HG03060 (cell line): ENCODE measurements around the gene ACER2.

ENCODE experiments used
- ATAC-seq: cut with Tn5 transposase; IDR thresholded peaks from one replicate; pipeline ENCODE4 v1.9.1; 2021; ENCODE audit warnings: low read depth, moderate number of reproducible peaks; ENCODE audit not compliant: unreplicated experiment

Gene ACER2

DNA sequence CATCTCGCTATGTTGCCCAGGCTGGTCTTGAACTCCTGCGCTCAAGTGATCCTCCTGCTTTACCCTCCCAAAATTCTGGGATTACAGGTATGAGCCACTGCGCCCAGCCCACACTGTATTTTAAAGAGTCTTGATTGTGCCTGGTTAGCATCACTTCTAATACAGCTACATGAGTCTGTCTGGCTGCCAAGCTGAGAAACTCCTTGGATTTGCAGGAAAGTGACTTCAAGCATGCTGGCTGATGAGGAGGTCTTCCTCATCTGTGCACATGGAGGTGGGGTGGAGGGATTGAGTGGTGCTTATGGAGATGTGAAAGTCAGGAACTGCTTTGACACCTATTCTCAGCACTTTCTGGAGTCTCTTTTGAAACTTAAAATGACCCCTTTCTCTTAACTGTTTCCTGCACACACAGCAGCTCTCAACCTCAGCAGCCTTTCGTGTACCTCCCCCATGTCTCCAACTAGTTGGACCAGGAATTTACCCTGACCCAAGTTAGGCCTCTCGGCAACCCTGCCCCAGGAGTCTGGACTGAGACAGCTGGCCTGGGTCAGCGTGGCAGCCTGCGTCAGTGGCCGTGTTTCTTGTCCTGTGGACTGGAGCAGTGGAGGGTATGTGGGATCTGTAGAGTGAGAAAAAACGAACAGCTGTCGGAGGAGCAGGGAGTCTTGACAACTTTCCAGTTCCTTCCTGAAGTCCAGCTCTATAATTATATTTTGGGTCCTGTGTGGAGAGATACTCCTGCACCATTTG, 72.5 kb downstream of the ACER2 start:
- ATAC-seq = no peak

DNA sequence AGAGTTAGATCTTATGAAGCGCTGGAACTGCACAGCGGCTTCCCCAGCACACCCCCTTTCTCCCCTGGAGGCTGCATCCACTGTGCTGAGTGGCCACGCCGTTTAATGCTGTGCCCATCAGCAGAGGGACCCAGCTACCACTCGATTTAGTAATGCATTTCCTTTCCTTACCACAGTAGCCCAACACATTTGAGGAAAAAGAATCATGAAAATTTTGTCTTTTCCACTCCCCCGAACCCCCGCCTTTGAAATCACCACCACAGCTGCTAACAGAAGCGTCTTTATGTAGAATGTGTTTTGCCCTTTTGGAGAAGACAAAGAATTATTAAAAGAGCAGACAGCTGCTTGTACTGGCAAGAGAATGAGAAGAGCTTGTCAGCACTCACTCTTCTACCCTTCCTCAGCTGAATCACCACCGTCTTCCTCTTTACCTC, 73.2 kb downstream of the ACER2 start:
- ATAC-seq = no peak

DNA sequence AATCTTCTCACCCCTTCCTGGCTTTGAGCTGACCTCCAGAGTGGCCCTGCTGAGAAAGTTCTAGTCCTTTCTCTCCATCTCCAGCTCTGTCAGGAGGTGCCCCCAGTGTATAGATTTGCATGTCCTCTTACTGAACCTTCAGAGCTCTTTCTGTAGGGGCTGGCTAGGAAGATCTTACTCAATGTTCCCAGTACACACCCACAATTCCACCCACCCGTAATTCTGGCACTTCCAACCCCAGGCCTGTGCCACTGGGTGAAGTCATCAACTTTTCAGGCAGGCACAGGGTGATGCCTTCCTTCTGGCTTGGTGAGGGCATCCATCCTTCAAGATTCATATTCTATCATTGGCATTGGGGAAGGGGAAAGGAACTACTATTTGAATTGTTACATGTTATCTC, 75.9 kb downstream of the ACER2 start:
- ATAC-seq = no peak

DNA sequence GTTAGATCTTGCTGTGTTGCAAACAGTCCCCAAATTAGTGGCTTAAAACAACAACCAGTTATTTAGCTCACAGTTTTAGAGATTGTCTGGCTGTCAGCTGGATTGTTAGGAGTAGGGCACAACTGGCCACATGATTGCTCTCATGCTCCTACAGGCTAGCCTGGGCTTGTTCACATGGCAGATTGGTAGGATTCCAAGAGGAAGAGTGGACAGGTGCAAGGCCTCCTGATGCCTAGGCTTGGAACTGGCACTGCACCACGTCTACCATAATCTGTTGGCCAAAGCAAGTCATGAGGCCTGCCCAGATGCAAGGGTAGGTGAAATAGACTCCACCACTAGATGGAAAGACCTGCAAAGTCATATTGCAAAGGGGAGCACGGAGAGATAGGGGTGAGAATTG, 76.4 kb downstream of the ACER2 start:
- ATAC-seq = no peak

DNA sequence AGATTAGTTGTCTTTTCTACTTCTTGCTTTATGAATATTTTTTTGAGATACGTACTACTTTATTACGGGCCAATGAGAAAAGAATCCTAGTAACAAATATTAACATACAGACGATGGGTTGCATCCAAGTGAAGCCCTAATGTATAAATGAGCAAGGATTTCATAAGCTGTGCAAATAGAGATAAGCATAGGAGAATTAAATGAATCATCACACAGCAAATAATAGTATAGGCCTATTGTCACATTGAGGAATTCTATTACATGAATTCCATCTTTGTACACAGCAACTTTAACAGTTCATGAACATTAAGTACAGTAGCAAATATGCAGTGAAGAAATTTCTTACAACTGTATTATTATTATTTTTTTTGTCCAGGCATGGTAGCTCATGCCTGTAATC, 78.0 kb downstream of the ACER2 start:
- no peak for ATAC-seq

DNA sequence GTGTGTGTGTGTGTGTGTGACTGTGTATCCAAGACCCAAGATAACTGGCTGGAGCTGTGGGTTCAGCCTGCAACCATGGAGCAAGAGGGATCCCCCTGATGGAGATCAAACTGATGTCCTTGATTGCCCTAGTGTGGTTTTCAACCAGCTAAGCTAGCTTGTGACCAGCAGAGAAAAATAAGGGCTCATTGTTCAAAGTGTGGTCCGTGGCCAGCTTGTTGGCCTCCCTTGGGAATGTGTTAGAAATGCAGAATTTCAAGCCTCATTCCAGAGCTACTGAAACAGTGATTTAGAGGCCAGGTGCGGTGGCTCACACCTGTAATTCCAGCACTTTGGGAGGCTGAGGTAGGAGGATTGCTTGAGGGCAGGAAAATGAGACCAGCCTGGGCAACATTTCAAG, 79.9 kb downstream of the ACER2 start:
- ATAC-seq = no peak

DNA sequence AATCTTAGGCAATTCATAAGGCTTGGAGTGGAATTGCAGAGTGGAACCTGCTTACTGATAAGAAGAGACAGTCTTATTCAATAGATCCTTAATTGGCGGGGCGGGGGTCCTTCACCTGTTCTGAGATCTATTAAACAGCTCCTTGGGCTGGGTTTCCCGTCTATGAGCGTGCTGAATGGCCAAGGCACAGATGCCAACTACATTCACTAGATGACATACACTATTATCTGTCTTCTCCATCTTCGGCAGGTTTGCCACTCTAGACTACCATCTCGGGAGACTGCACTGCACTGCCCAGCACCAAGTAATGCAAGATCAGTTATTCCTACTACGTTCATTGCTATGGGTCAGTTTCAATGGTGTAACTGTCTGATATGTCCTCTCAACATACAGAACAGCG, 81.5 kb downstream of the ACER2 start:
- ATAC-seq = no peak

DNA sequence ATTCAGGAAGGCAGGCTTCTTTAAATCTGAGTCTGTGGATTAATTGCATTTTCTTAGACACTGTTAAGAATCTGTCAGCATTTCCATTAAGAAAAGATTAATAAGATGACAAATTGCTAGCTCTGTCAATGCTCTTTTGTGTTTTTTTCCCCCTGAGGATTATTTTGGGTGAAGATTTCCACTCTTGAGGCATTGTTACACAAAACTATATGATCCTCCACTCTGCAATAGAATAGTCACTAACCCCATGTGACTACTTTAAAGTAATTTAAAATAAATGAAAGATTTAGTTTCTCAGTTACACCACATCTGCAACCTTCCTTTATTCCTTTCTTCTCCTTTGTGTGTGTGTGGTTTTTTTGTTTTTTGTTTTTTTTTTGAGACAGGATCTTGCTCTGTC, 82.0 kb downstream of the ACER2 start:
- no peak for ATAC-seq

DNA sequence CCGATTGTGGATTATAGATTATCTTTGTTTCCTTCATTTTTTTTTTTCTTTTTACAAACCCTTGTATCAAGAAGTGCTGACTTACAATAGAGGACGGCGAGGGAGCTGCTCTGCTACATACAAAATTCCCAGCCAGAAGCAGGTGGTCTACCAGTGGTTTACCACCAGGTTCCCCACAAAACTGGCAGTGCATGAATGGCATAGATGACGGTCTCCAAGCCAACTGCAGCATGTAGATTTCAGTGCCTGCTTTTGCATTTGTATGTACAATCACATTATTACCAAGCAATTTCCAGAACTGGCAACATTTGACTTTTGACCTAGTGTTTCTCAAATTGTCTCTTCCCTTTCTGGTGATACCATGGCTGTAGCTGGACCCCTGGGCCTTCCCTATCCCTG, 84.0 kb downstream of the ACER2 start:
- ATAC-seq = no peak

DNA sequence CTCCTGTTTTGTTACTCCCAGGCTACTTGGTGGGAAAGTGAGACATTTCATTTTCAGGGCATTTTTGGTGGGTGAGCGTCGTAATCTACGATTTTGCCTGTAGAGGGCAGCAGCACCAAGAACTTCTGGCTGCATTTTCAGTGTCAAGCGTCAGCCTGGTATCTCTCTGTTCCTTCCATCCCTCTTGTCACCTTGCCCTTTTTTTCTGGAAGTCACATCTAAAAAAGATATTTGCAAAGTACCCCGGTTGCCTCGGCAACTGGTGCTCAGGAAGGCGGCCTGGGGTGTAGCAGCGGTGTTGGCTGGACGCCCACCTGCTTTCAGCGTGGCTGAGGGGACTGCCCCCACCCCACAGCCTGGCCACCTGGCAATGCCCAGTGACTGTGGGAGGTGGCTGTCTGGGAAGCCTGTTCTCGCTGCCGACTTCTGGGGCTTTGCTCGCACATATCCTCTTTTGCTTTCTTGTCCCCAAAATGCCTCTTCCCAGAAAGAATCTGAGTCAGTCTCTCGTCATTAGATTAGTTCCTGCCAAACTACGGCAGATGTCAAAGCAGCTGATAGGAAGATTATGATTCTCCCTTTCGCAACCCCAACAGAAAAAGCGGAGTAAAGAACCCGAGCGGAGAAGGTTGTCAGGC, 84.5 kb downstream of the ACER2 start:
- ATAC-seq = peak; percentile 61

DNA sequence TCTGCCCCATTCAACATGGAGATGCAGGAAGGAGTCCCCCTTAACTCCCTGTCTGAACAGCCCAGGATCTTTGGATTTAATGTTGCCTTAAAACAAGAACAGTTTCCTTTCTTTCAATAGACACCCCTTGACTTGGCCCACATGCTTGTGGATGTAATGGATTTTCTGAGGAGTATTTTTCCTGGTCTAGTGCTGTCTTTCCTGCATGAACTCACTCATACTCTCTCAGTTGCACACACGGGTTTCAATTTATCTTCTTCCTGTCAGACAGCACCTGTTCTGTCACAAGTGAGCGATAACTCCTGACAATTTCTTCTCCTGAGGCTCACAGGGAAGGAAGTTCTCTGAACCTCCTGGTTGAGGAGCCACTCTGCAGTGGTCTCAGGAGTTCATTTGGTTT, 85.1 kb downstream of the ACER2 start:
- ATAC-seq = no peak

DNA sequence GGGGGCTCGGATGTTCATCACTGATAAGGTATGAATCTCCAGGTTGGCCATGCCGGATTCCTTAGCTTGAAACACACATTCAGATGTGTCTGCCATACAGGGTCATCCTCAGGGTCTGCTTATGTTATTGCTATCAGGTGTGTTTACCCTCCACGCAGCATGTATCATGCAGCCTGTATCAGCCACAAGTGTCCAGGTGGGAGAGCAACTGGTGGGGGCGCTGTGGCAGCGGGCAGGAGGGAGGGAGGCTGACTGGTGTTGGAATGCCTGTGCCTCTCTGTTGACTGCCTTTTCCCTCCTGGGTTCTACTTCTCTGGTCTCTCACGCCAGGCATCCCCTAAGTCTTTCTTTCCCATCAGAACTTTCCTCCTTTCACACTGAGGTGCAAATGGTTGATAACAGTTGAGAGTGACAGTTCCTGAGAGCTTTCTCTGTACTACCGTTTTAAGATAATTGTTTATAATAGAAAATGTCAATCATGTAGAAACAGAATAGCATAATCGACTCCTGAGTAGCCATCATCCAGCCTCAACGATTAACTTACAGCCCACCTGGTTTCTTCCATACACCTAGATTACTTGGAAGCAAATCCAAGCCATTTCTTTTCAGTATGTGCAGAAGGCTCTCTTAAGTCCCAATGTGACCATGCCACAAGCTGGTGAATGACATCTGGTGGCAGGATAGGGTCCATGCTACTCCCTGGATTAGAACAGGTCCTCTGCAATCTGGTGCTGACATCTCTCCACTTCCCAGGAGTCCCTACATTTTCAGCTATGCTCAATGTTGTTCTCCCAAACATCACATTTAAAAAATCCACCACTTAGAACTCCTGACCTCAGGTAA, 86.6 kb downstream of the ACER2 start:
- no peak for ATAC-seq

DNA sequence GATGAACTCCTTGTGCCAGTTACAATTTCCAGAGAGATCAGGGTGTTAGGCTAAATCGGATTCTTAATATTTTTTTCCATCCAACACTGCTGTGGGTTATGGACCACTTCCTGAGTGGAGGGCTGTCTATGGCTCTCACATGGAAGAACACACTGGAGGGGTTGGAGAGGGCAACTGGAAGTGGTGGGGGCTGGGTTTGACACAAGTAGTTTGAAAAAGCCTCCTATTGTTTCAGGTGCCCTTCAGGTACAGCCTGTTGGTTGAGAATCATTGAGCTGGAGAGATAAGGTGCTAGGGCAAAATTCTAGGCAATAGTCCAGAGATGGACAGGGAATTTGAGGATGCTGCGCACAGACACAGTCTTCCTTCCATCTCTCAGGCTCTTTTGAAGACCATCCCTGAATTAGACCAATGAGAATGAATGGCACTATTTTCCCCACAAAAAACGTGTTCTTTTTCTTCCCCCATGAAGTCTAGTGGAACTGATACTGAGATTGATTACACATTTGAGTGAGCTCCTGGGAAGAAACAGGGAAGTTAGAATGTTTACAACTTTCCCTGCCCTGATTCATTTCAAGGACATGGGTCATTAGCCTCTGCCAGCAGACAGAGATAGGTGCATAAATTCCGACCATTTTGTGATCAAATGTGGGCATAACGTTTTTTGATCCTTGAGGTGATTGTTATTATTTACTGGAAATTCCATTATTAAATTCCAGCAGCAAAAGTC, 87.7 kb downstream of the ACER2 start:
- no peak for ATAC-seq

DNA sequence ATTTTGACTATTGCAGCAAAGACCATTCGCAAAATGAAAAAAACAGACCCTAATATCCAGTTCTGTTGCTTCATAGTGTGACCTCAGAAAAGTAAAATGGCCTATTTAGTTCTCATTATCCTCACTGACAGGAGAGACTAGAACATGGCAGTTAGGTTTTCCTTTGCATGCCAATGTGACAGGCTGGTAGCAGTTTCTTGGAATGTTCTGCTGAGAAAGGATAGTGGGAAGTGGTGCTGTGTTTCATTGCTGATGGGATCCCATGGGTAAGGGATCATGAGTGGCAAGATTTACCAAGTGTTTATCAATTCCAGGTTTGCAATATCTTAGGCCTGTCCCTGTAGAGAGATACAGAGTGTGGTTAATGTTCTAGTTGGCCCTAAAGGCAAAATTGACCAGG, 88.5 kb downstream of the ACER2 start:
- ATAC-seq = no peak

DNA sequence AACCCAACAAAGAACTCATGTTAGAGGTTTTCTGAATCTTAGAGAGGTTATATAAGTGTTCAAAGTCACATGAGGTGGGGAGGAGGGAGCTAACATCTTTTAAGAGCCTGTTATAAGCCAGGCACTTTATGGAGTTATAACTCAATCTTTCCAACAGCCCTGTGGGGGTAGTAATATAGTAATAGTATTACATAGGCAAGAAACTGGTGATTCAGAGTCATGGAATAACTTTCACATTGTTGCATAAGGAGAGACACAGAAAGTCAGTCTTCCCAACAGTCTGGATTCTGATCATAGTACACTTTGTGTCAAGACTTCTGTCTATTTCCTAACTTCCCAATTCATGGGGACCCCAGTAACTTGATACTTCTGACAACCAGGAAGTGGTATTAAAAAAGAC, 89.2 kb downstream of the ACER2 start:
- no peak for ATAC-seq
